Measurements from ENCODE around the gene CKAP2L. TPM values are rescaled to one million over a fixed set of nuclear protein-coding genes. Genes with fewer than 3 reads are reported as not detected.

Gene CKAP2L
- total RNA-seq, 1 donor from 2014 or later = 2.5 TPM

DNA sequence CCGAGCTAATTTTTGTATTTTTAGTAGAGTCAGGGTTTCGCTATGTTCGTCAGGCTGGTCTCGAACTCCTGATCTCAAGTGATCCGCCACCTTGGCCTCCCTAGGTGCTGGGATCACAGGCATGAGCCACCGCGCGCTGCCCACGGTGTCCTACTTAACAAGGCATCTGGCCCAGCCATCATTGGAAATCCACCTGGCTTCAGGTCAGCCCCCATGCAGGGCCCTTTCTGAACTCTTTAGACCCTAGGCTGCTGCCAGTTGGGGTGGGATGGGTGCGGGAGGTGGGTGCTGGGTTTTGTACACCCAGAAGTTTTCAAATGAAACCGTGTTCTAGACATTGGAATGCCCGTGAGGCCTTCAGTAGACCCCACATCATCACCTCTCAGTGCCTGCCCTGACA is 70.2 kb downstream of the CKAP2L start:
- Histone ChIP-seq H3K4me3 (ENCODE audit: low read depth, low read length) (no peak overlapping the region), H3K36me3 (ENCODE audit: control insufficient read depth, insufficient read depth, low read length) (no peaks in the 10 kb centered on the region), H3K27me3 (ENCODE audit: control insufficient read depth, insufficient read depth, low read length) (no peaks in the 10 kb centered on the region)
- DNase-seq (ENCODE audit: low read depth) = no peak
- TF ChIP-seq, protein P1, sequence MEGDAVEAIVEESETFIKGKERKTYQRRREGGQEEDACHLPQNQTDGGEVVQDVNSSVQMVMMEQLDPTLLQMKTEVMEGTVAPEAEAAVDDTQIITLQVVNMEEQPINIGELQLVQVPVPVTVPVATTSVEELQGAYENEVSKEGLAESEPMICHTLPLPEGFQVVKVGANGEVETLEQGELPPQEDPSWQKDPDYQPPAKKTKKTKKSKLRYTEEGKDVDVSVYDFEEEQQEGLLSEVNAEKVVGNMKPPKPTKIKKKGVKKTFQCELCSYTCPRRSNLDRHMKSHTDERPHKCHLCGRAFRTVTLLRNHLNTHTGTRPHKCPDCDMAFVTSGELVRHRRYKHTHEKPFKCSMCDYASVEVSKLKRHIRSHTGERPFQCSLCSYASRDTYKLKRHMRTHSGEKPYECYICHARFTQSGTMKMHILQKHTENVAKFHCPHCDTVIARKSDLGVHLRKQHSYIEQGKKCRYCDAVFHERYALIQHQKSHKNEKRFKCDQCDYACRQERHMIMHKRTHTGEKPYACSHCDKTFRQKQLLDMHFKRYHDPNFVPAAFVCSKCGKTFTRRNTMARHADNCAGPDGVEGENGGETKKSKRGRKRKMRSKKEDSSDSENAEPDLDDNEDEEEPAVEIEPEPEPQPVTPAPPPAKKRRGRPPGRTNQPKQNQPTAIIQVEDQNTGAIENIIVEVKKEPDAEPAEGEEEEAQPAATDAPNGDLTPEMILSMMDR (IDR thresholded peaks at IDR 0.05; ENCODE audit: insufficient read depth, low read length, poor library complexity, severe bottlenecking) = no peak

DNA sequence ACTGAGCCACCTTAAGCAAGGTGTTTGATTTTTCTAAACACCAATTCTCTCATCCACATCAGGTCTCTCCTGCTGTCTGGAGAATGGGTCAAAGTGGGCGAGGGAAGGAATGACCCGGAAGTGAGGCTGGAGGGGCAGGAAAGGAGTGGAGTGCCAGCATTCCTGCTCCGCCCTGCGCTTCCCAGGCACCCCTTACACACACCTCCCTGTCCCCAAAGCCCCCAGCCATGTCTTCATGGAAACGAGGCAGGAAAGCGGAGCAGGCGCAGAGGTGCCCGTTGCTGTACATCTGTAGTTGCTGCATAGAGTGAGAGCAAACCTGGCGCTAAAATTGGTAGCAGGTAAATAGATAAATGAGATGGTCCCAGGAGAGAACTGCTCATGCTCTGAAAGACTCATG is 70.8 kb downstream of the CKAP2L start:
- no peak for DNase-seq (ENCODE audit: low read depth)
- Histone ChIP-seq H3K4me3 (ENCODE audit: low read depth, low read length) (no peak overlapping the region), H3K27me3 (ENCODE audit: control insufficient read depth, insufficient read depth, low read length) (no peaks in the 10 kb centered on the region), H3K36me3 (ENCODE audit: control insufficient read depth, insufficient read depth, low read length) (no peaks in the 10 kb centered on the region)
- TF ChIP-seq, protein P1 (IDR thresholded peaks at IDR 0.05; ENCODE audit: insufficient read depth, low read length, poor library complexity, severe bottlenecking) = no peak

DNA sequence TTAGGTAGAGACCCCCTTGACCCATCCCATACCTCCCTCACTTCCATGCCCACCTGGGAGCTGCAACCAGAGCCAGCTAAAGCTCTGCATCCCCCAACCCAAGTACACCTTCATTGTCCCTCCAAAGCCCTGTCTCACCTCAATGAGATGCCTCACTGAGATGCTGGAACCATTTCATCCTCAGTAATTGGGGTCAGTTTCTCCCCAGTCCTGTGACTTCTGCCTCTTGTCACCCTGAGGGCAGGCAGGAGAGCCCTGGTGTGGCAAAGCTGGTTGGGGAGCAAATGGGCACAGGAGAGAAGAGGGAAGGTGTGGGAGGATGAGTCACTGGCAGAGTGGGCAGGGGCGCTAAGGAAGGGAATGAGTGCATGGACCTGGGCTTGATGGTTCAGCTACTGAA is 71.5 kb downstream of the CKAP2L start:
- no peaks in the 10 kb centered on the region for H3K36me3 ChIP-seq (ENCODE audit: control insufficient read depth, insufficient read depth, low read length)
- H3K27me3 ChIP-seq (ENCODE audit: control insufficient read depth, insufficient read depth, low read length) = no peaks in the 10 kb centered on the region
- DNase-seq (ENCODE audit: low read depth) = no peak
- TF ChIP-seq, protein P1 (IDR thresholded peaks at IDR 0.05; ENCODE audit: insufficient read depth, low read length, poor library complexity, severe bottlenecking) = no peak
- no peak overlapping the region for H3K4me3 ChIP-seq (ENCODE audit: low read depth, low read length)

DNA sequence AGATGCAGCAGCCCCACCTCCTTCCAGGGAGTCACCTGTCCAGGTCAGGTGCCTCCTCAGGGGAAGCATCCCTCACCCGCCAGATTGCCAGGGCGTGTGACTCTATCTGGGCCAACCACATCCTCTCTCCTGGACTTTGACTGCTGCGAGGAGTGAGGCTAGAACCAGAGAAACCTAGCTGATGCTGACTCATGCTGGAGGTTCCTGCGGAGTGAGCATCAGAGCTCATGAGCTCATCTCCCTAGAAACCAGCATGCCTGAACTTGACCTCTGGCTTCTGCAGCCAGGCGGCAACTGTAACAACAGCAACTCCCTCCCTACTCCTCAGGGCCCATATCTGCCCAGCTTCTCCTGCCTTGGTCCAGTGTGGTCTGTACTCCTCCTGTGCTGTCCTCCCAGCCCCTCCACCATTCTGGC is 71.9 kb downstream of the CKAP2L start:
- no peaks in the 10 kb centered on the region for H3K27me3 ChIP-seq (ENCODE audit: control insufficient read depth, insufficient read depth, low read length)
- TF ChIP-seq, protein P1 (IDR thresholded peaks at IDR 0.05; ENCODE audit: insufficient read depth, low read length, poor library complexity, severe bottlenecking) = no peak
- peak; percentile 93 for DNase-seq (ENCODE audit: low read depth)
- H3K36me3 ChIP-seq (ENCODE audit: control insufficient read depth, insufficient read depth, low read length) = no peaks in the 10 kb centered on the region
- H3K4me3 ChIP-seq (ENCODE audit: low read depth, low read length) = no peak overlapping the region

DNA sequence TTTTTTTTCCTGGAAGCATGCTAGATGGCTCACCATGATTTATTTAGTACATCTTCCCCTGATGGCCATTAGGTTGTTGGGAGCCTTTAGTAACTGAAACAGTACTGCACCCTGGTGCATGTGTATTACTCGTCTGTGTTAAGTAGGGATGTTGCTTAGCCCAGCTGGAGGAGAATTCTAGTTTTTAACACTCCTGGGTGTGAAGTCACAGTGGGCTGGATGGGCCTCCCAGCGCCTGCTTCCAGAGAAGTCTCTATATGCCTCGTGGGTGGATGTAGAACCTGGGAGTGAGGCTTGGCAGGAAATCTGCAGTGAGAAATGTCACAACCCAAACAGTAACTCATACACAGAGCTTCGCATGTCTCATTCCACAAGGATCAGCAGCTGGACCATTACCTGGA is 72.5 kb downstream of the CKAP2L start:
- H3K4me3 ChIP-seq (ENCODE audit: low read depth, low read length) = no peak overlapping the region
- DNase-seq (ENCODE audit: low read depth) = no peak
- H3K27me3 ChIP-seq (ENCODE audit: control insufficient read depth, insufficient read depth, low read length) = no peaks in the 10 kb centered on the region
- TF ChIP-seq, protein P1 (IDR thresholded peaks at IDR 0.05; ENCODE audit: insufficient read depth, low read length, poor library complexity, severe bottlenecking) = no peak
- H3K36me3 ChIP-seq (ENCODE audit: control insufficient read depth, insufficient read depth, low read length) = no peaks in the 10 kb centered on the region

DNA sequence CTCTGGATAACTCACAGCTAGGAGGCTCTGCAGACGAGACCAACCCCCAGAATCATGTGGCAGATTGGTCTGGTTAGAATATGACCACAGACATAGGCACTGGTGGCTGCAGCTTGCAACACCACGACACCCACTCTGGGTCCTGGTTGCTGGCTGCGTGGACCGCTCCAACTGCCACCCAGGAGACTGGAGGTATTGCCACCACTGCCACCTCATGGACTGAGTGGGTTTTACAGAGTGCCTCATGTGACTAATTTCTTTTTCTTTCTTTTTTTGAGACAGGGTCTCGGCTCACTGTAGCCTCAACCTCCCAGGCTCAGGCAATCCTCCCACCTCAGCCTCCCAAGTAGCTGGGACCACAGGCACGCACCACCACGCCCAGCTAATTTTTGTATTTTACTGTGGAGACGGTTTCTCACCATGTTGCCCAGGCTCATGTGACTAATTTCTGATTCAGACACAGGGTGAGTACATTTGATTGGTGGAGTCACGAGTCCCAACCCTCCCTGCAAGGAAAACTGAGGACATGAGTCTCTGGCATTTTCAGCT is 73.5 kb downstream of the CKAP2L start:
- Histone ChIP-seq H3K4me3 (ENCODE audit: low read depth, low read length) (no peak overlapping the region), H3K36me3 (ENCODE audit: control insufficient read depth, insufficient read depth, low read length) (no peaks in the 10 kb centered on the region), H3K27me3 (ENCODE audit: control insufficient read depth, insufficient read depth, low read length) (no peaks in the 10 kb centered on the region)
- TF ChIP-seq, protein P1 (IDR thresholded peaks at IDR 0.05; ENCODE audit: insufficient read depth, low read length, poor library complexity, severe bottlenecking) = peak; percentile 34
- no peak for DNase-seq (ENCODE audit: low read depth)
